DND-41 (cell line): ENCODE data around the gene EIF4EBP3.

Source experiments
- ATAC-seq: fragments of 200-7000 bp; cut with Tn5 transposase; 3 replicates; pipeline ENCODE4 v1.9.1; 2021; ENCODE audit warnings: low read depth; ENCODE audit not compliant: insufficient read depth
- DNase-seq: peaks from one replicate; pipeline ENCODE4 v3.0.0-alpha.2; 2020
- H2AFZ ChIP-seq: 2 replicates; pipeline ENCODE4 v1.6.0; 2012; ENCODE audit warnings: low read depth, low read length
- H3K27ac ChIP-seq: 2 replicates; pipeline ENCODE4 v1.5.1; 2012; ENCODE audit warnings: low read length, inconsistent platforms
- H3K27me3 ChIP-seq: fragments of 200-600 bp; sonication (generic); 2 replicates; pipeline ENCODE4 v1.6.0; 2012; ENCODE audit warnings: low read length, mild to moderate bottlenecking, inconsistent platforms; ENCODE audit not compliant: insufficient read depth, poor library complexity
- H3K36me3 ChIP-seq: 2 replicates; pipeline ENCODE4 v1.5.1; 2012; ENCODE audit warnings: low read length, inconsistent platforms; ENCODE audit not compliant: insufficient read depth
- H3K4me1 ChIP-seq: 2 replicates; pipeline ENCODE4 v1.5.1; 2012; ENCODE audit warnings: mild to moderate bottlenecking, low read length; ENCODE audit not compliant: insufficient read depth
- H3K4me2 ChIP-seq: 2 replicates; pipeline ENCODE4 v1.6.0; 2012; ENCODE audit warnings: mild to moderate bottlenecking, moderate library complexity, low read length, inconsistent platforms; ENCODE audit not compliant: insufficient read depth
- H3K4me3 ChIP-seq, 2 experiments: fragments of 200-600 bp in 1 of 2; shearing (Covaris generic) in 1 of 2; 2 replicates each; pipeline ENCODE4 v1.5.1; 2012 to 2016; ENCODE audit warnings: inconsistent platforms in 2 of 2, low read length in 2 of 2, mild to moderate bottlenecking in 2 of 2, low read depth in 1 of 2, moderate library complexity in 1 of 2
- H3K79me2 ChIP-seq: 2 replicates; pipeline ENCODE4 v1.6.0; 2012; ENCODE audit warnings: low read length, inconsistent platforms; ENCODE audit not compliant: insufficient read depth
- H3K9ac ChIP-seq: 2 replicates; pipeline ENCODE4 v1.6.0; 2012; ENCODE audit warnings: low read depth, mild to moderate bottlenecking, inconsistent platforms, low read length, moderate library complexity
- H3K9me3 ChIP-seq: 2 replicates; pipeline ENCODE4 v1.5.1; 2012; ENCODE audit warnings: low read length, moderate library complexity, mild to moderate bottlenecking, inconsistent platforms; ENCODE audit not compliant: insufficient read depth, severe bottlenecking
- H4K20me1 ChIP-seq: 2 replicates; pipeline ENCODE4 v1.6.0; 2012; ENCODE audit warnings: low read length; ENCODE audit not compliant: insufficient read depth
- EZH2 ChIP-seq: IDR thresholded peaks from 3 replicates; pipeline ENCODE4 v1.6.1; 2012; ENCODE audit warnings: borderline replicate concordance, low read depth, mild to moderate bottlenecking, moderate library complexity, low read length, inconsistent platforms; ENCODE audit not compliant: severe bottlenecking
- TF ChIP-seq, protein P1 (sequence below): IDR thresholded peaks from 2 replicates; pipeline ENCODE4 v1.5.1; 2012; ENCODE audit warnings: borderline replicate concordance, low read length, moderate library complexity, mild to moderate bottlenecking; ENCODE audit not compliant: poor library complexity, severe bottlenecking; ENCODE audit errors: extremely low read depth

The EIF4EBP3 gene

GRCh38 chr5:140540227-140540626 is 7.2 kb upstream of the EIF4EBP3 start:
- H3K27me3 ChIP-seq: no peaks in the 10 kb centered on the region

DNA sequence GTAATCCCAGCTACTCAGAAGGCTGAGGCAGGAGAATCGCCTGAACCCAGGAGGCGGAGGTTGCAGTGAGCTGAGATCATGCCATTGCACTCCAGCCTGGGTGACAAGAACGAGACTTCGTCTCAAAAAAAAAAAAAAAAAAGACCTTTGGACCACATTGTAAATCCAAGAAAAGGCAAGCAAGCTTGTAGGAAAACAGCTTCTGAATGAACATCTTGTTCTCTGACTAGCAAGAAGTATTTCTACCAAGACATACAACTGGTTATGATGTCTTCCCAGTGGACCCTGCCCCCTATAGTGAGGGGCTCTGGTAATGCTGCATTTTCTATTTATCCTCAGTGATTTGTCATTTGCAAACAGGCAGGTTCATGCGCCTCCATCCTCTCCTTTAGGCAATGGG is 4.5 kb upstream of the EIF4EBP3 start:
- Histone ChIP-seq H3K4me2 (no peak overlapping the region), H3K9me3 (no peaks in the 10 kb centered on the region), H3K27ac (no peak overlapping the region), H3K27me3 (no peaks in the 10 kb centered on the region), H2AFZ (no peak overlapping the region), H3K79me2 (no peaks in the 10 kb centered on the region), H3K4me1 (peaks cover 13% of the 10 kb centered on the region), H3K4me3 (no peak overlapping the region), H3K36me3 (peaks cover 65% of the 10 kb centered on the region), H3K9ac (no peak overlapping the region), H4K20me1 (no peaks in the 10 kb centered on the region)
- no peak for DNase-seq
- ATAC-seq: no peak
- TF ChIP-seq, protein P1, sequence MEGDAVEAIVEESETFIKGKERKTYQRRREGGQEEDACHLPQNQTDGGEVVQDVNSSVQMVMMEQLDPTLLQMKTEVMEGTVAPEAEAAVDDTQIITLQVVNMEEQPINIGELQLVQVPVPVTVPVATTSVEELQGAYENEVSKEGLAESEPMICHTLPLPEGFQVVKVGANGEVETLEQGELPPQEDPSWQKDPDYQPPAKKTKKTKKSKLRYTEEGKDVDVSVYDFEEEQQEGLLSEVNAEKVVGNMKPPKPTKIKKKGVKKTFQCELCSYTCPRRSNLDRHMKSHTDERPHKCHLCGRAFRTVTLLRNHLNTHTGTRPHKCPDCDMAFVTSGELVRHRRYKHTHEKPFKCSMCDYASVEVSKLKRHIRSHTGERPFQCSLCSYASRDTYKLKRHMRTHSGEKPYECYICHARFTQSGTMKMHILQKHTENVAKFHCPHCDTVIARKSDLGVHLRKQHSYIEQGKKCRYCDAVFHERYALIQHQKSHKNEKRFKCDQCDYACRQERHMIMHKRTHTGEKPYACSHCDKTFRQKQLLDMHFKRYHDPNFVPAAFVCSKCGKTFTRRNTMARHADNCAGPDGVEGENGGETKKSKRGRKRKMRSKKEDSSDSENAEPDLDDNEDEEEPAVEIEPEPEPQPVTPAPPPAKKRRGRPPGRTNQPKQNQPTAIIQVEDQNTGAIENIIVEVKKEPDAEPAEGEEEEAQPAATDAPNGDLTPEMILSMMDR: no peak
- no peak for TF ChIP-seq EZH2

More at GRCh38 chr5:140540227-140540626, 7.2 kb upstream of the EIF4EBP3 start:
- ATAC-seq: no peak
- Histone ChIP-seq H3K4me3 (no peak overlapping the region), H3K4me1 (no peaks in the 10 kb centered on the region), H3K4me2 (no peak overlapping the region), H3K36me3 (peaks cover 84% of the 10 kb centered on the region), H3K79me2 (no peaks in the 10 kb centered on the region), H3K9ac (no peak overlapping the region), H3K27ac (no peak overlapping the region), H2AFZ (no peak overlapping the region), H3K9me3 (no peaks in the 10 kb centered on the region), H4K20me1 (no peaks in the 10 kb centered on the region)
- TF ChIP-seq, protein P1: no peak
- no peak for DNase-seq

DNA sequence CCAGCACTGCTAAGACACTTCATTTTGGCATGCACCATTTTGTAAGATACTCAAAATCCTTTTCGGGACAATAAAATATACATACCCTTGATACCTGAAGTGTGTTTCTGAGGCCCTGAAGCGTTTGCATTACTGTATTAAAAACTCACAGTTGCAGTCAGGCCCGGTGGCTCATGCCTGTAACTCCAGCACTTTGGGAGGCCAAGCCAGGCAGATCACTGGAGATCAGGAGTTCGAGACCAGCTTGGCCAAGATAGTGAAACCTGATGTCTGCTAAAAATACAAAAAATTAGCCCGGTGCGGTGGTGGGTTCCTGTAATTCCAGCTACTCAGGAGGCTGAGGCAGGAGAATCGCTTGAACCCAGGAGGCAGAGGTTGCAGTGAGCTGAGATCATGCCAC is 2.5 kb upstream of the EIF4EBP3 start:
- H3K4me3 ChIP-seq: no peak overlapping the region
- no peaks in the 10 kb centered on the region for H3K9me3 ChIP-seq
- H2AFZ ChIP-seq: no peak overlapping the region
- no peaks in the 10 kb centered on the region for H3K27me3 ChIP-seq
- peaks cover 4% of the 10 kb centered on the region; the same call in 1 of the 2 replicates for H4K20me1 ChIP-seq
- H3K4me1 ChIP-seq: peaks cover 33% of the 10 kb centered on the region
- peaks cover 60% of the 10 kb centered on the region for H3K36me3 ChIP-seq
- ATAC-seq: no peak
- no peak overlapping the region for H3K9ac ChIP-seq
- H3K4me2 ChIP-seq: no peak overlapping the region
- H3K79me2 ChIP-seq: no peaks in the 10 kb centered on the region
- no peak for TF ChIP-seq EZH2
- TF ChIP-seq, protein P1: no peak
- H3K27ac ChIP-seq: no peak overlapping the region
- no peak for DNase-seq

- H3K4me3 ChIP-seq: no peak overlapping the region
- ATAC-seq: no peak
- no peaks in the 10 kb centered on the region for H3K27me3 ChIP-seq
- peaks cover 3% of the 10 kb centered on the region; the same call in 1 of the 2 replicates for H3K79me2 ChIP-seq
- H2AFZ ChIP-seq: no peak overlapping the region
- no peaks in the 10 kb centered on the region for H3K9me3 ChIP-seq
- H4K20me1 ChIP-seq: peaks cover 4% of the 10 kb centered on the region; the same call in 1 of the 2 replicates
- peaks cover 60% of the 10 kb centered on the region for H3K36me3 ChIP-seq
- TF ChIP-seq, protein P1: no peak
- TF ChIP-seq EZH2: no peak
- no peak for DNase-seq
- H3K9ac ChIP-seq: no peak overlapping the region
- H3K27ac ChIP-seq: no peak overlapping the region
- H3K4me1 ChIP-seq: peaks cover 33% of the 10 kb centered on the region
- no peak overlapping the region for H3K4me2 ChIP-seq
These were observed 1.9 kb upstream of the EIF4EBP3 start for GRCh38 chr5:140545606-140546005.
